Neural cell (in vitro differentiated cells): ENCODE measurements around the gene UNC5B.

Experiments
- EZH2 ChIP-seq: fragments of 200-600, 300-800 bp; shearing (Covaris generic), sonication (generic); IDR thresholded peaks from 2 replicates; pipeline ENCODE4 v1.6.1; 2014; ENCODE audit warnings: antibody characterized with exemption, low read length, borderline replicate concordance, mild to moderate bottlenecking; ENCODE audit not compliant: insufficient read depth, poor library complexity, severe bottlenecking
- POLR2AphosphoS5 ChIP-seq: IDR thresholded peaks from 2 replicates; pipeline ENCODE4 v1.6.1; 2012
- SMC3 ChIP-seq: fragments of 450-650 bp; conservative IDR thresholded peaks from 2 replicates; pipeline ENCODE4 v1.6.1; 2014; ENCODE audit warnings: antibody characterized with exemption, mild to moderate bottlenecking, moderate library complexity; ENCODE audit not compliant: poor library complexity
- TAF1 ChIP-seq: IDR thresholded peaks from 2 replicates; pipeline ENCODE4 v1.6.1; 2012; ENCODE audit warnings: low read depth
- TF ChIP-seq, protein P1 (sequence below): fragments of 450-650 bp; IDR thresholded peaks from 2 replicates; pipeline ENCODE4 v1.5.1; 2014; ENCODE audit warnings: antibody characterized with exemption, mild to moderate bottlenecking, moderate library complexity; ENCODE audit not compliant: poor library complexity, severe bottlenecking
- TF ChIP-seq, protein P2 (sequence below): IDR thresholded peaks from 2 replicates; pipeline ENCODE4 v1.6.1; 2012; ENCODE audit warnings: borderline replicate concordance

DNA sequence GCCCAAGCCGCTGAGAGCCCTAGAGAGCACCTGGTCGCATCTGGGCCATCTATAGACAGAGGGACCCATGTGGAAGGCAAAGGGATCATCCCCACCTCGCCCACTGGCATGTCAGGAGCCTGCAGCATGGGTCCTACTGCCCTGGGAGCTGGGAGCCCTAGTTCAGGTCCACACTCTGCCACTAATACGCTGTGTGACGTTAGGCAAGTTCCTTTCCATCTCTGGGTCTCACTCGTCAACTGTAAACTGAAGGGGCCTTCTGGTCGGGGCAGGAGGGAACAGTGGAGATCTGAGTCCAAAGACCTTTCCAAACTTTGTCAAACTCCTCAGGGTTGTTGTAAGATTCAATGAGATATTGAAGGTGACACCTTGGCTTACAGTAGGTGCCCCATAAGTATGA is 23.4 kb downstream of the UNC5B start:
- TF ChIP-seq, protein P1, sequence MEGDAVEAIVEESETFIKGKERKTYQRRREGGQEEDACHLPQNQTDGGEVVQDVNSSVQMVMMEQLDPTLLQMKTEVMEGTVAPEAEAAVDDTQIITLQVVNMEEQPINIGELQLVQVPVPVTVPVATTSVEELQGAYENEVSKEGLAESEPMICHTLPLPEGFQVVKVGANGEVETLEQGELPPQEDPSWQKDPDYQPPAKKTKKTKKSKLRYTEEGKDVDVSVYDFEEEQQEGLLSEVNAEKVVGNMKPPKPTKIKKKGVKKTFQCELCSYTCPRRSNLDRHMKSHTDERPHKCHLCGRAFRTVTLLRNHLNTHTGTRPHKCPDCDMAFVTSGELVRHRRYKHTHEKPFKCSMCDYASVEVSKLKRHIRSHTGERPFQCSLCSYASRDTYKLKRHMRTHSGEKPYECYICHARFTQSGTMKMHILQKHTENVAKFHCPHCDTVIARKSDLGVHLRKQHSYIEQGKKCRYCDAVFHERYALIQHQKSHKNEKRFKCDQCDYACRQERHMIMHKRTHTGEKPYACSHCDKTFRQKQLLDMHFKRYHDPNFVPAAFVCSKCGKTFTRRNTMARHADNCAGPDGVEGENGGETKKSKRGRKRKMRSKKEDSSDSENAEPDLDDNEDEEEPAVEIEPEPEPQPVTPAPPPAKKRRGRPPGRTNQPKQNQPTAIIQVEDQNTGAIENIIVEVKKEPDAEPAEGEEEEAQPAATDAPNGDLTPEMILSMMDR, result no peak
- TF ChIP-seq SMC3, result no peak
- no peak for TF ChIP-seq TAF1
- TF ChIP-seq, protein P2, sequence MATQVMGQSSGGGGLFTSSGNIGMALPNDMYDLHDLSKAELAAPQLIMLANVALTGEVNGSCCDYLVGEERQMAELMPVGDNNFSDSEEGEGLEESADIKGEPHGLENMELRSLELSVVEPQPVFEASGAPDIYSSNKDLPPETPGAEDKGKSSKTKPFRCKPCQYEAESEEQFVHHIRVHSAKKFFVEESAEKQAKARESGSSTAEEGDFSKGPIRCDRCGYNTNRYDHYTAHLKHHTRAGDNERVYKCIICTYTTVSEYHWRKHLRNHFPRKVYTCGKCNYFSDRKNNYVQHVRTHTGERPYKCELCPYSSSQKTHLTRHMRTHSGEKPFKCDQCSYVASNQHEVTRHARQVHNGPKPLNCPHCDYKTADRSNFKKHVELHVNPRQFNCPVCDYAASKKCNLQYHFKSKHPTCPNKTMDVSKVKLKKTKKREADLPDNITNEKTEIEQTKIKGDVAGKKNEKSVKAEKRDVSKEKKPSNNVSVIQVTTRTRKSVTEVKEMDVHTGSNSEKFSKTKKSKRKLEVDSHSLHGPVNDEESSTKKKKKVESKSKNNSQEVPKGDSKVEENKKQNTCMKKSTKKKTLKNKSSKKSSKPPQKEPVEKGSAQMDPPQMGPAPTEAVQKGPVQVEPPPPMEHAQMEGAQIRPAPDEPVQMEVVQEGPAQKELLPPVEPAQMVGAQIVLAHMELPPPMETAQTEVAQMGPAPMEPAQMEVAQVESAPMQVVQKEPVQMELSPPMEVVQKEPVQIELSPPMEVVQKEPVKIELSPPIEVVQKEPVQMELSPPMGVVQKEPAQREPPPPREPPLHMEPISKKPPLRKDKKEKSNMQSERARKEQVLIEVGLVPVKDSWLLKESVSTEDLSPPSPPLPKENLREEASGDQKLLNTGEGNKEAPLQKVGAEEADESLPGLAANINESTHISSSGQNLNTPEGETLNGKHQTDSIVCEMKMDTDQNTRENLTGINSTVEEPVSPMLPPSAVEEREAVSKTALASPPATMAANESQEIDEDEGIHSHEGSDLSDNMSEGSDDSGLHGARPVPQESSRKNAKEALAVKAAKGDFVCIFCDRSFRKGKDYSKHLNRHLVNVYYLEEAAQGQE, result no peak
- no peak for TF ChIP-seq EZH2
- TF ChIP-seq POLR2AphosphoS5, result no peak
